HepG2 (cell line): Measurements from ENCODE around the gene TOB1. TPM values are rescaled to one million over a fixed set of nuclear protein-coding genes. Genes with fewer than 3 reads are reported as not detected.

Source experiments
- EZH2 ChIP-seq: conservative IDR thresholded peaks from 2 replicates; pipeline ENCODE4 v1.6.1; 2012; ENCODE audit warnings: mild to moderate bottlenecking, low read depth, low read length, moderate library complexity
- HNRNPL ChIP-seq: fragments of 200-400 bp; formaldehyde crosslinking; IDR thresholded peaks from 2 replicates; pipeline ENCODE4 v1.6.1; 2017; ENCODE audit warnings: mild to moderate bottlenecking, low read depth, low read length
- NR2F6 ChIP-seq, 2 experiments: IDR thresholded peaks; 2 replicates each; pipeline ENCODE4 v1.6.1; 2016; ENCODE audit warnings: antibody characterized with exemption in 1 of 2, mild to moderate bottlenecking in 1 of 2
- ONECUT2 ChIP-seq: sonication (generic); formaldehyde crosslinking; IDR thresholded peaks from 2 replicates; pipeline ENCODE4 v1.4.0; 2020; ENCODE audit warnings: missing genetic modification reagents
- RARA ChIP-seq: IDR thresholded peaks from 2 replicates; pipeline ENCODE4 v1.6.1; 2016; ENCODE audit warnings: missing genetic modification reagents, missing compliant biosample characterization
- RNF2 ChIP-seq: fragments of 450-650 bp; conservative IDR thresholded peaks from 2 replicates; pipeline ENCODE4 v1.6.1; 2016; ENCODE audit warnings: low read depth
- RXRA ChIP-seq: sonication (generic); formaldehyde crosslinking; IDR thresholded peaks from 2 replicates; pipeline ENCODE4 v1.5.1; 2020; ENCODE audit warnings: missing genetic modification reagents
- RXRB ChIP-seq: IDR thresholded peaks from 2 replicates; pipeline ENCODE4 v1.6.1; 2016; ENCODE audit warnings: borderline replicate concordance, missing genetic modification reagents, missing compliant biosample characterization
- SATB2 ChIP-seq: sonication (generic); formaldehyde crosslinking; IDR thresholded peaks from 2 replicates; pipeline ENCODE4 v1.5.0; 2020; ENCODE audit warnings: missing genetic modification reagents
- SIN3B ChIP-seq: fragments of 150-350 bp; IDR thresholded peaks from 2 replicates; pipeline ENCODE4 v1.6.1; 2014; ENCODE audit warnings: low read length
- SYNCRIP ChIP-seq: fragments of 200-400 bp; formaldehyde crosslinking; IDR thresholded peaks from 2 replicates; pipeline ENCODE4 v1.6.1; 2018; ENCODE audit warnings: mild to moderate bottlenecking, low read depth, low read length; ENCODE audit not compliant: insufficient read depth
- TOE1 ChIP-seq: sonication (generic); formaldehyde crosslinking; IDR thresholded peaks from 2 replicates; pipeline ENCODE4 v1.4.0; 2020; ENCODE audit warnings: mild to moderate bottlenecking, missing genetic modification reagents
- ZBTB3 ChIP-seq: sonication (generic); formaldehyde crosslinking; IDR thresholded peaks from 2 replicates; pipeline ENCODE4 v1.4.0; 2020; ENCODE audit warnings: low read depth, mild to moderate bottlenecking, moderate library complexity, missing genetic modification reagents, borderline replicate concordance
- ZNF180 ChIP-seq: sonication (generic); formaldehyde crosslinking; IDR thresholded peaks from 2 replicates; pipeline ENCODE4 v1.4.0; 2020; ENCODE audit warnings: low read depth, missing genetic modification reagents, borderline replicate concordance
- ZNF34 ChIP-seq: sonication (generic); formaldehyde crosslinking; IDR thresholded peaks from 2 replicates; pipeline ENCODE4 v1.4.0; 2020; ENCODE audit warnings: mild to moderate bottlenecking, missing genetic modification reagents, borderline replicate concordance
- ZNF780A ChIP-seq: sonication (generic); formaldehyde crosslinking; IDR thresholded peaks from 2 replicates; pipeline ENCODE4 v1.8.0; 2022; ENCODE audit warnings: mild to moderate bottlenecking, missing genetic modification reagents, moderate library complexity
- ZNF850 ChIP-seq: sonication (generic); formaldehyde crosslinking; conservative IDR thresholded peaks from 2 replicates; pipeline ENCODE4 v1.9.0; 2021; ENCODE audit warnings: mild to moderate bottlenecking, missing genetic modification reagents
- polyA plus RNA-seq, 8 experiments: library from polyadenylated mRNA; depleted of rRNA in 3 of 8; stranded (reverse) in 7 of 8; unstranded in 1 of 8; fragments of >200 nt; fragmentation: Illumina TruSeq in 4 of 8; extraction: Trizol in 4 of 8; gene quantifications; 2 replicates each; pipeline versions ENCODE4 v1.2.1 to v1.2.3, GENCODE V29; 2011 to 2016; ENCODE audit warnings: low read depth in 4 of 8, missing spikeins in 1 of 8, mixed read lengths in 1 of 8; ENCODE audit not compliant: insufficient read depth in 1 of 8
- total RNA-seq, 5 experiments: library from RNA; depleted of rRNA; stranded (reverse); fragments of >200 nt; fragmentation: Illumina TruSeq; extraction: Trizol; gene quantifications; 2 replicates each; pipeline ENCODE4 v1.2.3, GENCODE V29; 2016; ENCODE audit warnings: low read depth in 1 of 5
- TF ChIP-seq, protein P1 (sequence below): sonication (generic); formaldehyde crosslinking; IDR thresholded peaks from 2 replicates; pipeline ENCODE4 v1.5.1; 2020; ENCODE audit warnings: mild to moderate bottlenecking, missing genetic modification reagents, moderate library complexity
- TF ChIP-seq, protein P2 (sequence below): sonication (generic); formaldehyde crosslinking; IDR thresholded peaks from 2 replicates; pipeline ENCODE4 v1.4.0; 2020; ENCODE audit warnings: missing genetic modification reagents
- TF ChIP-seq, protein P3 (sequence below): sonication (generic); formaldehyde crosslinking; conservative IDR thresholded peaks from 2 replicates; pipeline ENCODE4 v1.4.0; 2020; ENCODE audit warnings: mild to moderate bottlenecking, missing genetic modification reagents, moderate library complexity

TOB1 gene
- total and polyA plus RNA-seq, 2 of the 13 experiments (the other 11 are each of a cell fraction or from before 2014, with no cell fraction given) = 21.9 to 57.7 TPM

DNA sequence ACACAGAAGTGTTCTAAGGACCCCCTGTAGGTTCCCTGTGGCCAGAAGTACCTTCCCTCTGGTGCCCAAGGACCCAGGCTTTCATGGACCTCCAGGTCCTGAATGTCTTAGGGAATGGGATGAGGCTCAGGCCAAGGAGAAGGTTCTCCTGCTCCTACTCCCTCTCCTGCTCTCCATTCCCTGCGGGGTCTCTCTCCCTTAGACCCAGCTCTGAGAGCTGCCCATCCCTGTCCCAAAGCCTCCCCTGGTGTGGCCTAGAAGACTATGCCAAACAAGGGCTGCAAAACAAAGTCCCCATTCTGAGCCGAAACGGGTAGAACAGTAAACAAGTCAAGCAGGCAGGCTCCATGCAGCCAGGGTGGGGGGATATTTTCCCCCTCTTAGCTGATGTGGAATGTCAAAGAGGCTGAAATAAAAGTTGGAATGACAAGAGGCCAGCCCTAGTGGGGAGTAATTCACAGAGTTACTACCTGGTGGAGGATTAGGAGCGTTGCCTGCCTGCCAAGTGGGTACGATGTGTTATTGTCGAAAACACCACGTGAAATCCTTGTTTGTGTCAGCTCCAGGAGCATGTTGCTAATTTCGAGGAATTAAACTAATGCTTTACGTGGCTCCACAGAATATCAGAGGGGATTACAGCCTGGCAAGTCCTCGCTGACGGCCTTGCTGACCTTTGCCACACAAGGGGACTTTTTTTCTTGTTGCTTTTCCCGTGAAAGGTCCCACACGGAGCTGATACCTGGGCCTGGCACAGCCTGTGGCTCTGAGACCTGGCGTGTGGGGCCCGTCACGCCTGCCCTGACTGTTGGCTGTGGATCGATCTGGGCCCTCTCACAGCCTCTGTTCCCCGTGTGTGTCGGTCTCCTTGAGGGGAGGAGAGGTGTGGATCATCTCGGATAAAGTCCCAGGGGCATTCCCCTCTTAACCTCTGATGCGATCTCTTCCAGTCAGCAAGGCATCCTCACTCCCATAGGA, 27.9 kb downstream of the TOB1 start (continued):
- TF ChIP-seq ZNF850 (CRISPR knock-in tag) (no peak), ONECUT2 (CRISPR knock-in tag) (no peak), RARA (CRISPR knock-in tag) (no peak), NR2F6 (IDR thresholded peaks at IDR 0.05) (peak; percentile 33; the same call in 1 of the 2 replicates), NR2F6 (CRISPR knock-in tag; IDR thresholded peaks at IDR 0.05) (peak; percentile 64), HNRNPL (0 out of 2 replicates have a peak, but pooled peaks have one; percentile 23), ZNF780A (CRISPR knock-in tag) (no peak), TOE1 (CRISPR knock-in tag) (no peak), RXRB (CRISPR knock-in tag) (peak; percentile 83), EZH2 (no peak), SYNCRIP (no peak), RXRA (CRISPR knock-in tag) (peak; percentile 77), SATB2 (CRISPR knock-in tag) (no peak), SIN3B (no peak), ZNF34 (CRISPR knock-in tag) (no peak), RNF2 (no peak), ZNF180 (CRISPR knock-in tag) (no peak), ZBTB3 (CRISPR knock-in tag) (no peak)
- TF ChIP-seq, protein P1, sequence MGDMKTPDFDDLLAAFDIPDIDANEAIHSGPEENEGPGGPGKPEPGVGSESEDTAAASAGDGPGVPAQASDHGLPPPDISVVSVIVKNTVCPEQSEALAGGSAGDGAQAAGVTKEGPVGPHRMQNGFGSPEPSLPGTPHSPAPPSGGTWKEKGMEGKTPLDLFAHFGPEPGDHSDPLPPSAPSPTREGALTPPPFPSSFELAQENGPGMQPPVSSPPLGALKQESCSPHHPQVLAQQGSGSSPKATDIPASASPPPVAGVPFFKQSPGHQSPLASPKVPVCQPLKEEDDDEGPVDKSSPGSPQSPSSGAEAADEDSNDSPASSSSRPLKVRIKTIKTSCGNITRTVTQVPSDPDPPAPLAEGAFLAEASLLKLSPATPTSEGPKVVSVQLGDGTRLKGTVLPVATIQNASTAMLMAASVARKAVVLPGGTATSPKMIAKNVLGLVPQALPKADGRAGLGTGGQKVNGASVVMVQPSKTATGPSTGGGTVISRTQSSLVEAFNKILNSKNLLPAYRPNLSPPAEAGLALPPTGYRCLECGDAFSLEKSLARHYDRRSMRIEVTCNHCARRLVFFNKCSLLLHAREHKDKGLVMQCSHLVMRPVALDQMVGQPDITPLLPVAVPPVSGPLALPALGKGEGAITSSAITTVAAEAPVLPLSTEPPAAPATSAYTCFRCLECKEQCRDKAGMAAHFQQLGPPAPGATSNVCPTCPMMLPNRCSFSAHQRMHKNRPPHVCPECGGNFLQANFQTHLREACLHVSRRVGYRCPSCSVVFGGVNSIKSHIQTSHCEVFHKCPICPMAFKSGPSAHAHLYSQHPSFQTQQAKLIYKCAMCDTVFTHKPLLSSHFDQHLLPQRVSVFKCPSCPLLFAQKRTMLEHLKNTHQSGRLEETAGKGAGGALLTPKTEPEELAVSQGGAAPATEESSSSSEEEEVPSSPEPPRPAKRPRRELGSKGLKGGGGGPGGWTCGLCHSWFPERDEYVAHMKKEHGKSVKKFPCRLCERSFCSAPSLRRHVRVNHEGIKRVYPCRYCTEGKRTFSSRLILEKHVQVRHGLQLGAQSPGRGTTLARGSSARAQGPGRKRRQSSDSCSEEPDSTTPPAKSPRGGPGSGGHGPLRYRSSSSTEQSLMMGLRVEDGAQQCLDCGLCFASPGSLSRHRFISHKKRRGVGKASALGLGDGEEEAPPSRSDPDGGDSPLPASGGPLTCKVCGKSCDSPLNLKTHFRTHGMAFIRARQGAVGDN (CRISPR knock-in tag) = peak; percentile 42
- TF ChIP-seq, protein P2, sequence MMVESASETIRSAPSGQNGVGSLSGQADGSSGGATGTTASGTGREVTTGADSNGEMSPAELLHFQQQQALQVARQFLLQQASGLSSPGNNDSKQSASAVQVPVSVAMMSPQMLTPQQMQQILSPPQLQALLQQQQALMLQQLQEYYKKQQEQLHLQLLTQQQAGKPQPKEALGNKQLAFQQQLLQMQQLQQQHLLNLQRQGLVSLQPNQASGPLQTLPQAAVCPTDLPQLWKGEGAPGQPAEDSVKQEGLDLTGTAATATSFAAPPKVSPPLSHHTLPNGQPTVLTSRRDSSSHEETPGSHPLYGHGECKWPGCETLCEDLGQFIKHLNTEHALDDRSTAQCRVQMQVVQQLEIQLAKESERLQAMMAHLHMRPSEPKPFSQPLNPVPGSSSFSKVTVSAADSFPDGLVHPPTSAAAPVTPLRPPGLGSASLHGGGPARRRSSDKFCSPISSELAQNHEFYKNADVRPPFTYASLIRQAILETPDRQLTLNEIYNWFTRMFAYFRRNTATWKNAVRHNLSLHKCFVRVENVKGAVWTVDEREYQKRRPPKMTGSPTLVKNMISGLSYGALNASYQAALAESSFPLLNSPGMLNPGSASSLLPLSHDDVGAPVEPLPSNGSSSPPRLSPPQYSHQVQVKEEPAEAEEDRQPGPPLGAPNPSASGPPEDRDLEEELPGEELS (CRISPR knock-in tag) = no peak
- TF ChIP-seq, protein P3, sequence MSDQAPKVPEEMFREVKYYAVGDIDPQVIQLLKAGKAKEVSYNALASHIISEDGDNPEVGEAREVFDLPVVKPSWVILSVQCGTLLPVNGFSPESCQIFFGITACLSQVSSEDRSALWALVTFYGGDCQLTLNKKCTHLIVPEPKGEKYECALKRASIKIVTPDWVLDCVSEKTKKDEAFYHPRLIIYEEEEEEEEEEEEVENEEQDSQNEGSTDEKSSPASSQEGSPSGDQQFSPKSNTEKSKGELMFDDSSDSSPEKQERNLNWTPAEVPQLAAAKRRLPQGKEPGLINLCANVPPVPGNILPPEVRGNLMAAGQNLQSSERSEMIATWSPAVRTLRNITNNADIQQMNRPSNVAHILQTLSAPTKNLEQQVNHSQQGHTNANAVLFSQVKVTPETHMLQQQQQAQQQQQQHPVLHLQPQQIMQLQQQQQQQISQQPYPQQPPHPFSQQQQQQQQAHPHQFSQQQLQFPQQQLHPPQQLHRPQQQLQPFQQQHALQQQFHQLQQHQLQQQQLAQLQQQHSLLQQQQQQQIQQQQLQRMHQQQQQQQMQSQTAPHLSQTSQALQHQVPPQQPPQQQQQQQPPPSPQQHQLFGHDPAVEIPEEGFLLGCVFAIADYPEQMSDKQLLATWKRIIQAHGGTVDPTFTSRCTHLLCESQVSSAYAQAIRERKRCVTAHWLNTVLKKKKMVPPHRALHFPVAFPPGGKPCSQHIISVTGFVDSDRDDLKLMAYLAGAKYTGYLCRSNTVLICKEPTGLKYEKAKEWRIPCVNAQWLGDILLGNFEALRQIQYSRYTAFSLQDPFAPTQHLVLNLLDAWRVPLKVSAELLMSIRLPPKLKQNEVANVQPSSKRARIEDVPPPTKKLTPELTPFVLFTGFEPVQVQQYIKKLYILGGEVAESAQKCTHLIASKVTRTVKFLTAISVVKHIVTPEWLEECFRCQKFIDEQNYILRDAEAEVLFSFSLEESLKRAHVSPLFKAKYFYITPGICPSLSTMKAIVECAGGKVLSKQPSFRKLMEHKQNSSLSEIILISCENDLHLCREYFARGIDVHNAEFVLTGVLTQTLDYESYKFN (CRISPR knock-in tag) = 0 out of 2 replicates have a peak, but pooled peaks have one; percentile 21
